KMS-11 (cell line): Measurements from ENCODE around the gene PFKFB1.
A peak's percentile ranks its signal among the peaks of the same experiment; 100 is the strongest.

Experiments used
- H2AFZ ChIP-seq: fragments of 200-600 bp; sonication (generic); 2 replicates; pipeline ENCODE4 v1.6.1; 2016; ENCODE audit warnings: antibody characterized with exemption, mixed run types, low read depth
- H3K27ac ChIP-seq: fragments of 200-600 bp; sonication (generic); 2 replicates; pipeline ENCODE4 v1.6.1; 2016; ENCODE audit warnings: mild to moderate bottlenecking, mixed run types
- H3K27me3 ChIP-seq: fragments of 200-600 bp; sonication (generic); 2 replicates; pipeline ENCODE4 v1.6.1; 2017; ENCODE audit warnings: mild to moderate bottlenecking, low read depth, mixed run types, moderate library complexity; ENCODE audit not compliant: insufficient read depth
- H3K36me3 ChIP-seq: fragments of 200-600 bp; sonication (generic); 2 replicates; pipeline ENCODE4 v1.6.1; 2017; ENCODE audit warnings: mild to moderate bottlenecking, mixed run types; ENCODE audit not compliant: insufficient read depth
- H3K4me1 ChIP-seq: fragments of 200-600 bp; sonication (generic); 2 replicates; pipeline ENCODE4 v1.6.1; 2016; ENCODE audit warnings: mild to moderate bottlenecking, low read depth, mixed run types; ENCODE audit not compliant: poor library complexity, severe bottlenecking
- H3K4me2 ChIP-seq: fragments of 200-600 bp; sonication (generic); 2 replicates; pipeline ENCODE4 v1.7.0; 2016; ENCODE audit warnings: mild to moderate bottlenecking, mixed run types
- H3K4me3 ChIP-seq: fragments of 200-600 bp; sonication (generic); IDR thresholded peaks from 2 replicates; pipeline ENCODE4 v1.6.1; 2017; ENCODE audit warnings: low read depth, low read length, mixed read lengths; ENCODE audit not compliant: insufficient read depth
- H3K79me2 ChIP-seq: fragments of 200-600 bp; sonication (generic); 2 replicates; pipeline ENCODE4 v1.6.1; 2016; ENCODE audit warnings: low read depth, mixed run types; ENCODE audit not compliant: insufficient read depth
- H3K9ac ChIP-seq: fragments of 200-600 bp; sonication (generic); 2 replicates; pipeline ENCODE4 v1.6.1; 2016; ENCODE audit warnings: mild to moderate bottlenecking, mixed run types
- H4K20me1 ChIP-seq: fragments of 200-600 bp; sonication (generic); 2 replicates; pipeline ENCODE4 v1.6.1; 2016; ENCODE audit warnings: mild to moderate bottlenecking, mixed run types; ENCODE audit not compliant: insufficient read depth
- CTCF ChIP-seq: fragments of 200-600 bp; sonication (generic); conservative IDR thresholded peaks from 2 replicates; pipeline ENCODE4 v1.6.1; 2017; ENCODE audit warnings: low read depth, mild to moderate bottlenecking, antibody characterized with exemption, low read length, moderate library complexity, mixed read lengths

PFKFB1 gene

GRCh38 chrX:54923376-54923775 lies 70.6 kb downstream of the PFKFB1 start:
- no peaks in the 10 kb centered on the region for H3K4me1 ChIP-seq

GRCh38 chrX:54922547-54922946 lies 71.4 kb downstream of the PFKFB1 start:
- no peaks in the 10 kb centered on the region for H3K79me2 ChIP-seq
- no peak overlapping the region for H3K4me2 ChIP-seq
- H3K27ac ChIP-seq = no peak overlapping the region
- H2AFZ ChIP-seq = no peak overlapping the region
- no peaks in the 10 kb centered on the region for H3K4me1 ChIP-seq
- H3K27me3 ChIP-seq = no peaks in the 10 kb centered on the region
- H4K20me1 ChIP-seq = no peaks in the 10 kb centered on the region
- H3K36me3 ChIP-seq = no peaks in the 10 kb centered on the region
- no peak overlapping the region for H3K9ac ChIP-seq
- no peak overlapping the region for H3K4me3 ChIP-seq
- no peak for TF ChIP-seq CTCF

More at GRCh38 chrX:54923376-54923775, 70.6 kb downstream of the PFKFB1 start:
- H3K9ac ChIP-seq = no peak overlapping the region
- TF ChIP-seq CTCF = no peak
- no peak overlapping the region for H3K4me3 ChIP-seq
- H3K36me3 ChIP-seq = no peaks in the 10 kb centered on the region
- no peak overlapping the region for H3K4me2 ChIP-seq
- no peak overlapping the region for H3K27ac ChIP-seq
- H3K79me2 ChIP-seq = no peaks in the 10 kb centered on the region
- H4K20me1 ChIP-seq = no peaks in the 10 kb centered on the region
- no peak overlapping the region for H2AFZ ChIP-seq
- H3K27me3 ChIP-seq = no peaks in the 10 kb centered on the region

- H3K4me2 ChIP-seq = no peak overlapping the region
- TF ChIP-seq CTCF = no peak
Observed at GRCh38 chrX:54921427-54922021, 72.5 kb downstream of the PFKFB1 start.

GRCh38 chrX:54920610-54921426 lies 73.2 kb downstream of the PFKFB1 start, which contains the start of gene TRO:
TSS of gene TRO (plus strand) at chrX:54920824. CDS start at chrX:54922247, 1,423 bp downstream.
- Histone ChIP-seq H4K20me1 (no peaks in the 10 kb centered on the region), H3K4me3 (no peak within 1 kb of the TSS), H3K9ac (no peak within 1 kb of the TSS), H3K27me3 (no peaks in the 10 kb centered on the region), H3K4me1 (no peaks in the 10 kb centered on the region), H3K79me2 (no peaks in the 10 kb centered on the region), H2AFZ (peak within 1 kb of the TSS; percentile 61), H3K27ac (no peak within 1 kb of the TSS), H3K4me2 (no peak within 1 kb of the TSS), H3K36me3 (no peaks in the 10 kb centered on the region)
- no peak for TF ChIP-seq CTCF

More at GRCh38 chrX:54921427-54922021, 72.5 kb downstream of the PFKFB1 start:
- Histone ChIP-seq H3K9ac (no peak overlapping the region), H4K20me1 (no peaks in the 10 kb centered on the region), H3K36me3 (no peaks in the 10 kb centered on the region), H3K27me3 (no peaks in the 10 kb centered on the region), H3K4me1 (no peaks in the 10 kb centered on the region), H3K27ac (no peak overlapping the region), H3K4me3 (no peak overlapping the region), H3K79me2 (no peaks in the 10 kb centered on the region), H2AFZ (peak overlapping the region; percentile 61)
